NCI-H526 treated with DMSO at 0.1 percent for 48 hours (cell line): Measurements from ENCODE around the gene ADGRE1.

Experiments
- DNase-seq: peaks from one replicate; lab custom pipeline; 2025; lab: John Stamatoyannopoulos, UW

Gene ADGRE1

DNA sequence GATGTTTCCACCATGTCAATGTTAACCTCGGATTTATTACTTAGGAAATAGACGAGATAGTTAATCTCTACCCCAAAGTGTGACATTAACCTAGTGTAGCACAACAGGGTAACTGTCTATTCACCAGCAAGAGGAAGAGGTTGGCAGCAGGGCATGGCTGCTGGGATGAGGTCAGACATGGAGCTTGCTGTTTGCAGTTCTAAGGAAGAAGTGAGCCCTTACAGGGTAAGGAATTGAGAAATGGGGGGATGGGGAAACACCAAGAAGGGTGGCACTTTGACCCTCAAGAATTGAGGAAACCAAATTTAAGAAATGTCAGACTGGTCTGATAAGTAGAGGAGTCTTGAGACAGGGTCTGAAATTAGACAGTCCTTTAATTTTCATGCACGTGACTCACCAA, 71.4 kb downstream of the ADGRE1 start:
- no peak for DNase-seq

DNA sequence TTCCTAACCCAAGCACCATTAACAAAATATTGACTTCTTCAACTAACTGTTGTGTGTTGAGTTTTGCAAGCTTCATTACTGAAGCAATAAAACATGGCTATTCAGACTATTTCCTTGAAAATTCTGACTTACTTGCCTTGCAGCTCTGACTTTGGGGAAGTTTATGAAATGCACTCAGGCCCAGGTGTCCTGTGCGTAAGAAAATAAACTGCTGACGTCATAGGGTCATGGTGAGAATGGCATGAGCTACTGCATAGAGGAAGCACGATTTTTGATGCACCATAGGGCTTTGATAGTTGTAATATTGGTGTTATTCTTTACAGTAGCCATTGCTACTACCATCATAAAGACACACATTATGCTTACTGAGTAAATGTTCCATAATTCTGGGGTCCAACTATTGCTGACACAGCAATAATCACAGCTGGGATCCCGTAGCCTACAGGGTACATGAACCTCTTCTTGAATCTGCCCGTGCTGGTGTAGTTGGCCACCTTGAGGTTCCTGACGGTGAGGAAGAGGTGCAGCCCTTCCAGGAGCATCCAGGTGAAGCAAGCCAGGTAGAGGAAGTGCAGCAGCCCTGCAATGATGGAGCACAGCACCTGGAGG, 76.0 kb downstream of the ADGRE1 start:
- DNase-seq: no peak

DNA sequence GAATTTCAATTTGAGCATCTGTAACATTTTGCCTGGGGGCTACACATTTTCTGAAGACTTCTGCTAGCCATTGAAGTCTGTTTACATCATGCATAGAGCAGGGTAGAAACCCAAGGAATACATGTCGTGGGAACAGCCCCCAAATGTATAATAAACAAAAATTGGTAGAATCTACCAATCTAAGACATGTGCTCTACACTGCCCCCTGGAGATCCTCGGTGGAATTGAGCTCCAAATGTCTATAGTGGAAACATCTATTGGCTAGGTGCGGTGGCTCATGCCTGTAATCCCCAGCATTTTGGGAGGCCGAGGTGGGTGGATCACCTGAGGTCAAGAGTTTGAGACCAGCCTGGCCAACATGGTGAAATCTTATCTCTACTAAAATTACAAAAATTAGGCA, 76.6 kb downstream of the ADGRE1 start:
- DNase-seq: no peak

DNA sequence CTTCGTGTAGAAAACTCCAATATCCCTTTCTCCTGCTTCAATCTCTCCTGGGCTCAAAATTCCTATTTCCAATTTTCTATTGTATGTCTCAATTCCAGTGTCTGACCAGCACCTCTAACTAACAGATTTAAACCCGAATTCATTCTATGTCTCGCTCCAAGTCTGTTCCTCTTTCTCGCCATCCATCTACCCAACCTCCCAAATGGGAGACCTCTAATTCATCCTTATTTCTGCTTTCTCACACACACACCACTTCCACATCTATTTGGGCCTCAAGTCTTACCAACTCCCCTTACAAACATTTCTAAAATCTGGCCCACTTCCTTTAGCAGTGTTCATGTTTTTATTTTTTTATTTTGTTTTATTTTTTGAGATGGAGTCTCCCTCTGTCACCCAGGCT, 80.6 kb downstream of the ADGRE1 start:
- DNase-seq: no peak

DNA sequence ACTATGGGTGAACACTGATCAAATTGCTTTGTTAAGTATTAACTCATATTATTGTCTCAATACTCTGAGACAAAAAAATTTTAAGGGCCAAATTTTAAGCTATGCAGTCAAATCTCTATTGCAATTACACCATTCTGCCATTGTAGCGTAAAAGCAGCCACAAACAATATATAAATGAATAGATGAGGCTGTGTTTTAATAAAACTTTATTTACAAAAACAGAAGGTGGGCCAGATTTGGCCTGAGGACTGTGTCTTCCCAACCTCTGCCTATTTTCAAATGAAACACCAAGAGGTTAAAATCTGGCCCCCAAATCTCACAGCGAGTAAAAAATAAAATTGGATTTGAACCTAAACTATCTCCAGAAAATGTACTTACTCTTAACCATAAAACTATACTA, 82.1 kb downstream of the ADGRE1 start:
- DNase-seq: no peak

DNA sequence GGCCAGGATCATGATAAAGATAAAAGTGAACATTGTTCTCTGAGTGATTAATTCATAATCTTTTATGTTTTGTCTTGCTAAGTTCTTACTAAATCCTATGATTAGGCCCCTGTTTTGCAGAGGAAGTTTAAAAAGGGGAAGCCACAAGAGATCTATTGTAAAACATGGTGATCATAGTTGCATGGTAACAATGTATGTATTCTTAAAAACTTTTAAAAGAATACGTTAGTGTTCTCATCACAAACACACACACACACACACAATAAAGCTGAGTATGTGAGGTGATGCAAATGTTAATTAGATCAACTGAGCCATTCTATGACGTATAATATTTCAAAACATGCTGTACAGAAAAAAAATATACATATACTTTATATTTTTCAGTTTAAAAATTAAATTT, 82.6 kb downstream of the ADGRE1 start:
- DNase-seq: no peak

DNA sequence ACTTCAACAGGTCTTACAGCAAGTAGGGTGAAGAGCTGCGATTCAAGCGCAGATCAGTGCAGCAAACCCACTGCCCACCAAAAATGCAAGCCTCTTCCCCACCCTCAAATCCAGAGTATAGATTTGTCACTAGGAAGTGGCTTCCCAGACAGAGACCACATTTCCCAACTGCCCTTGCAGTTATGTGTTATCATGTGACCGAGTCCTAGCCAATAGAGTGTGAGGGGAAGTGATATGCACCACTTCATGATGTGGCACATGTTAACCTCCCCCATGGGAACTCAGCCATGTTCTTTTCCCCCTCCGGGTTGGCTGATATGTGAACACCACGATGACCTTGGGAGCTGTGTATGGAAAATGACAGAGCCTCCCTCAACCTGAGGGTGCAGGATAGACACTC, 83.1 kb downstream of the ADGRE1 start:
- no peak for DNase-seq

DNA sequence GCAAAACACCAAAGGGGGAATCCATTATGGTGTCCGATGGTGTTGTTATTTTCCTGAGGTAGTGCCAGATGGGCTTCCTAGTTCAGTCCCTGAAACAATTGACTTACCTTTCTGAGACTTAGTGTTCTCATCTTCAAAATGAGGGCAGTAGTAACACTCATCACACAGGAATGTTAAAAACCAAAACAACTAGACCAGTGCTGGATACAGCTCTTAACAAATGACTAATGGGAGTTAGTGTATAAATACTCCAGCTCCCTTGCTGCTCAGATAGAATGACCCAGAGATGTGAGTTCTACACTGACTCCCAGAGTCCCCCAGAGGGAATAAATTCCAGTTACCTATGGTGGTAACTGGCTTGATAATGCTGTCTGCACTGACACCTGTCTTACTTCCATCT, 84.0 kb downstream of the ADGRE1 start:
- no peak for DNase-seq

DNA sequence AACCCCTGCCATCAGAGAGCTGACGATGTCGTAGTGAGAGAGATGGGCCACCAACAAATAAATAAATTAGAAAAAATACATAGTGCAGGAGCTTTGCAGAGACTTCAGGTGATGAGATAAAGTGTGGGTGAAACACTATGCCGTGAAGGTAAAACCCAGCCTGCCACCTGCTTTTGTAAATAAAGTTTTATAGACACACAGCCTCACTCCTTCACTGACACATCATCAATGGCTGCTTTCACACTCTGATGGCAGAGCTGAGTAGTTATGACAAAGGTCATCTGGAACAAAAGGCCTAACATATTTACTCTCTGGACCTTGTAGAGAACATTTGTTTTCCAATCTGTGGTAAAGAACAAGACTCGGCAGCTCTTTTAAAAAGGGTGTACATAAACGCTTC, 88.8 kb downstream of the ADGRE1 start:
- DNase-seq: no peak

DNA sequence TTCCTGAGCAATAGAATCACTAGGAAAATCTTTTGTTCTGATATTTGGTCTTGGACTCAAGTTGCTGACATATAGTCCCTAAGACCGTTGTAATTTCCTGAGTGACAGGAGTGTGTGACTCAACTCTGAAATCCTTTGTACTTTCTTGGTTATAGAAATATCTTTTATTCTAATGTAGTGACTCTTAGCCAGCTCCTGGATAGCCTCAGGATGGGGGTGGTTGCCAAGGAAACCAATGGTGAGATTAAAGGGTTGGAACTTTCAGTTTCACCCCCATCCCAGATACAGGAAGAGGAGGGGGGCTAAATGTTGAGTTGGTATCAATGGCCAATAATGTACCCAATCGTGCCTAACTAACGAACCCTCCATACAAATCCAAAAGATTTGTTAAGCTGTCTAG, 92.0 kb downstream of the ADGRE1 start:
- DNase-seq: no peak

DNA sequence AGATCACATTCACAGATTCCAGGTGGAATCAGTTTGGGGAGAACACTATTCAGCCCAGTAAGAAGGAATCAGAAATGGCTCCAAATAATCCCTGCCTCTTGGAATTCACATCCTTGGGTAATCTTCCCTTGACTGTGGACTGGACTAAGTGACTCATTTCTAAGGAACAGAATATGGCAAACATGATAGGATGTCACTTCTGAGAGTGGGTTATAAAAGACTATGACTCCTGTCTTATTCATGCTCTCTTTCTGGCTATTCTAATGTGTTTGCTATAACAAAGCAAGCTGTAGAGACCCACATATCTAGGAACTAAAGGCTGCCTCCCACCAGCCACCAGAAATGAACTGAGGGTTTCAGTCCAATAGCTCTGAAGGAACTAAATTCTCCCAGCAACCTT, 96.1 kb downstream of the ADGRE1 start:
- DNase-seq: no peak

DNA sequence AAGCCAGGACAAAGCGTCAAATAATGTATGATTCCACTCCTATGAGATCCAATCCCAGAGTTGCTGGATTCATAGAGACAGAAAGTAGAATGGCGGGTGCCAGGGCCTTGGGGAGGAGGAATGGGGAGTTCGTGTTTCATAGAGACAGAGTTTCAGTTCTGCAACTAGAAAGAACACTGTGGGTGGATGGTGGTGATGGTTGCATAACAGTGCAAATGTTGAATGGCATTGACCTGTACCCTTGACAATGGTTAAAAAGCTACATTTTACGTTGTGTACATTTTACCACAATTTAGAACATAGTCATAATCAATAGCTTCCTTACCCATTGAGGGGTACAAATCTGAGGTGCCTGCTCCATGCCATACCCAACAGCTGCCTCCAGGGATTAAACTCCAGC, 100.5 kb downstream of the ADGRE1 start:
- DNase-seq: no peak

DNA sequence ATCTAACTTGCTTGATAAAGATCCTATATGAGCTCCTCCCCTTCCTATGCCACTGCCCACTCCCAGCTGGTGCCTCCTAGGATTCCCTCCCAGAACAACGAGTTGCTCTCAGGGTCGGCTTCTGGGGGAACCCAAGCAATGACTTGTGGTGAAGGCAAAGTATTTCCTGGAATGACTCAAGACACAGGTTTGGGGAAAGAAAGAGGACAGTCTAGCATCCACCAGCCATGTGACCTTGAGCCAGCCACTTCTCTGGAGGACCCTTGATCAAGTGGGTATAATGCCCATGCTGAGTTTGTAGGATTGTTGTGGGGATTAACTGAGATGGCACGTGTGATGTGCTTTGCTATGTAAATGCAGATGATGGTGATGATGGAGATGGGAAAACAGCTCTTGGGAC, 100.9 kb downstream of the ADGRE1 start:
- no peak for DNase-seq
